ENCODE data around the gene ZNF493.
A peak's percentile ranks its signal among the peaks of the same experiment; 100 is the strongest.

The ZNF493 gene

DNA sequence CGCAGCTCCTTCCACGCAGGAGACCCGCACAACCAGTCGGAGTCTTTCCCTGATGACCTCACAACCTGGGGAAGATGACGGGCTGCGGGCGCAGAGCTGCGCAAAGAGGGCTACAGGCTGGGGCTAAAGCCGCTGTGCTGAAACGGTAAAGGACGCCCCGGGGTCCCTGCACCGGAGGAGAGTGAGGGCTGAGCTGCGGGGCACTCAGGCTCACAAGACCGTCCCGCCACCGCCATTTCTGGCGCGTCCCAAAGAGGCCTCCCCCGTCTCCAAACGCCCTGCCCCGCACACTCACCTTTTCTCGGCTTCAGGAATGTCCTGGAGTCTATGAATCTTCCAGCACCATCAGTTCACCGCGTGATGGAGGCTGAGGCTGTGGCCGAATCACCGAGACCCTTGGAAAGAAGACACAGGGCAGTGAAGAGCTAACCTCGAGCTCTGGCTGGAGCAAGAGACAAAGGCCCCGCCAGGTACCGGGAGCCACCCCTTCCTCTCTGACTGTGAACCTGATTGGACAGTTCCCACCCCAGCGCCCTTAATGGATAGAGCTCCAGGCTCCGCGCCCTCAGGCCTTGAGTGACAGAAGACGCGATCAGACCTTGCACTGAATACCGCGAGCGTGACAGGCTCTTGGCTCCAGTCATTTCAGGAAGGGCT, 66.6 kb downstream of the ZNF493 start:
- no peak for DNase-seq

DNA sequence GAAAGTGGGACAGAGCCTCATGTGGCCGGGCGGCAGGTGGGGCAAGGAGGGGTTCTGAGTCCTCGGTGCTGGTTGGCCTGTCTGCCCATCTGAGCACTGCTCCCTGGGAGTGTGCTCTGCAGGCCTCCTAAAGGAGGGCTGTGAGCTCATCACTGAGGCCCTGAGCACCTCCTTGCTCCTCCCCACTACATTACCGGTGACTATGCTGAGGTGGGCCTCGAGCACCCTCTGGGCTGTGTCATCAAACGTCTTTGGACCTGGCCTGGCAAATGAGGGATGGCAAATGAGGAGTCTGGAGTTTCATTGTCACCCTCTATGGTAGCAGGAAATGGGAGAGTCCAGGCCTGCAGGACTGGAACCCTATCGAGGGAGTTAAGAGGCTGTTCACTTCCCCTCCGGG, 69.7 kb downstream of the ZNF493 start:
- no peak for DNase-seq

DNA sequence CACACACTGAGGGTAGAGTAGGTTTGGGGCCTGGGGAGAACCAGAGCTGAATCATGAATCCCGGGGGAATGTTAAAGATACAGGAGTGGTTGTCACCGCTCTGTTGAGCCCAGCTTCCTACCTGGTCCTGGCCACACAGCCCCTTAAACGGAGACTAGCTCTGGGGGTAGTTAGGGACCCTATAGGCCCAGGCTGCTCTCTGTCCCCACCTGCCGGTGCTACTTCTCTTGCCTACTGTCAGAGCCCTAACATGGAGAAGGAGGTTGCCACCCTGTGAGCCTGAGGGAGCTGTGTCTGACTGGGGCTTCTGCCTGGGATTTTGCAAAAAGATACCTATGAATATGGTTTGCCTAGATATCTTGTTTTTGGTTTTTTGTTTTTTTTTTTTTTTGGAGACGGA, 71.9 kb downstream of the ZNF493 start:
- DNase-seq: no peak

DNA sequence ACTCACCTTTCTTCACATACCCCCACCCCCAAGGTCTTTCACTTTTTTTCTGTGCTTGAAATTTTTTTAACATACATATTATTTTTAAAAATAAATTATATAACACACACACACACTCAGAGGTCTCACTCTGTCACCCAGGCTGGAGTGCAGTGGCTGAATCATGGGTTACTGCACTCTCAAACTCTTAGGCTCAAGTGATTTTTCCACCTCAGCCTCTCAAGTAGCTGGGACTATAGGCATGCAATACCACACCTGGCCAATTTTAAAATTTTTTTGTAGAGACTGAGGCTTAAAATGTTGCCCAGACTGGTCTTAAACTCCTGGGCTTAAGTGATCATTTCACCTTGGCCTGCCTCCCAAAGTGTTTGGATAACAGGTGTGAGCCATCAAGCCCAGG, 75.6 kb downstream of the ZNF493 start:
- DNase-seq: no peak

DNA sequence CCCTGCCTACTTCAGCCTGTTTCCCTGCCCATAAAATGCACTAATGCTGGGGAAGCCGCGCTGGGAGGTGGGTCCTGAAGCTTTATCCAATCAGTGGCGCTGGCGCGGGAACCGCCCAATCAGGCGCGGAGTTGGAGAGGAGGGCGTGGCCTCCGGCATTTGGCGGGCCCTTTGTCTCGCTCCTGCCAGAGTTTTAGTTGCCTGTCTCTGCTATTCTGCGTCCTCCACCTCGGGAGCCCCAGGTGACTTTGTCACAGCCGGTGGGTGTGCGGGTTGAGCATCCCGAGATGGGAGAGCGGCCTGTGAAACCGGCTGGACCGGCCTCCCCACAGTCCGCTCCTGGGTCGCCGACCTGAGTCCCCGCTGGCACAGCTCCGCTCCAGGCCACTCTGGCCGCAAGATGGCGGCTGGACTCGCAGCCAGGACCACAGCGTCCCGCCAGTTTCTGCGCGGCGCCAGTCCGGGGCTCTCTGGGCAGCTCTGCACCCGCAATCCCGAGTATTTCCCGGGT, 77.8 kb downstream of the ZNF493 start:
- peak; percentile 63 for DNase-seq

Data from activated CD4-positive, alpha-beta T cell treated with anti-CD3 and anti-CD28 coated beads for 1 hour (primary cell).